Psoas muscle (tissue), 8 donors: Measurements from ENCODE around the gene LPCAT1. TPM values are rescaled to one million over a fixed set of nuclear protein-coding genes. Genes with fewer than 3 reads are reported as not detected.

Experiments
- ATAC-seq, 4 donors: fragments of 200-7000 bp; cut with Tn5 transposase; one replicate each; pipeline ENCODE4 v1.9.1; 2020; ENCODE audit warnings: moderate library complexity in 3 of 4, mild to moderate bottlenecking in 2 of 4
- DNase-seq, 2 donors: peaks; one replicate each; pipeline ENCODE4 v3.0.0-alpha.2; 2020
- H3K27ac ChIP-seq: fragments of 200-600 bp; one replicate; pipeline ENCODE4 v1.8.0; 2022
- H3K27me3 ChIP-seq, 3 donors: fragments of 200-600 bp in 1 of 3; one replicate each; pipeline versions ENCODE4 v1.6.1 to v1.8.0; 2013 to 2022; ENCODE audit warnings: low read length in 2 of 3, mild to moderate bottlenecking in 2 of 3, moderate library complexity in 1 of 3; ENCODE audit not compliant: insufficient read depth in 3 of 3
- H3K36me3 ChIP-seq, 2 donors: fragments of 200-600 bp in 1 of 2; one replicate each; pipeline versions ENCODE4 v1.6.1 to v1.8.0; 2013 to 2022; ENCODE audit warnings: low read depth in 1 of 2, mild to moderate bottlenecking in 1 of 2, moderate library complexity in 1 of 2; ENCODE audit not compliant: insufficient read depth in 1 of 2
- H3K4me1 ChIP-seq: fragments of 200-600 bp; one replicate; pipeline ENCODE4 v1.8.0; 2022
- H3K4me3 ChIP-seq: fragments of 200-600 bp; one replicate; pipeline ENCODE4 v1.8.0; 2022; ENCODE audit warnings: mild to moderate bottlenecking
- H3K9me3 ChIP-seq: fragments of 200-600 bp; one replicate; pipeline ENCODE4 v1.8.0; 2022
- WGBS, 3 donors: extraction: QIAGEN DNeasy Blood & Tissue Kit; methylation state at CpG; one replicate each; pipeline versions ENCODE4 v1.1.6 to v1.1.7; 2013; 5-methylcytosine and 5-hydroxymethylcytosine counted together
- intact Hi-C, 2 donors: fragments of 100-400 bp; cut with DNase I; formaldehyde crosslinking; loops; one replicate each; pipeline versions ENCODE4 v1.11.0 to v1.14.2; 2022
- polyA plus RNA-seq, 3 donors: library from polyadenylated mRNA; stranded (reverse); fragments of 200-250 nt; gene quantifications; one replicate each; pipeline ENCODE4 v1.2.3, GENCODE V29; 2013
- total RNA-seq, 4 donors: library from RNA; stranded (reverse); fragmentation: NEBNext Ultra II Directional in 2 of 4; extraction: Animal tissue kit (Norgen Biotek cat#: 25700) in 2 of 4; gene quantifications; one replicate each; pipeline versions ENCODE4 v1.2.1 to v1.2.4, GENCODE V29; 2021 to 2023
- TF ChIP-seq, protein P1 (sequence below): fragments of 200-600 bp; IDR thresholded peaks from one replicate; pipeline ENCODE4 v1.8.0; 2022; ENCODE audit warnings: antibody characterized with exemption
- donor health status: healthy with polysubstance abuse.
- donor health status: DM: no; HTN: no; CAD: no; lungs with moderate emphysema.
- donor health status: Bipolar disorder and iron deficiency.
- donor health status: healthy.
- donor health status: DM: yes; HTN: yes; CAD: no.
- donor health status: DM: no; HTN: no; CAD: no.
- donor health status: DM: no; HTN: no; CAD: no.
- donor health status: DM: yes; HTN: yes; CAD: no.

LPCAT1 gene
- total and polyA plus RNA-seq, 7 donors: 2.4 to 6.2 (median 4.7) TPM

DNA sequence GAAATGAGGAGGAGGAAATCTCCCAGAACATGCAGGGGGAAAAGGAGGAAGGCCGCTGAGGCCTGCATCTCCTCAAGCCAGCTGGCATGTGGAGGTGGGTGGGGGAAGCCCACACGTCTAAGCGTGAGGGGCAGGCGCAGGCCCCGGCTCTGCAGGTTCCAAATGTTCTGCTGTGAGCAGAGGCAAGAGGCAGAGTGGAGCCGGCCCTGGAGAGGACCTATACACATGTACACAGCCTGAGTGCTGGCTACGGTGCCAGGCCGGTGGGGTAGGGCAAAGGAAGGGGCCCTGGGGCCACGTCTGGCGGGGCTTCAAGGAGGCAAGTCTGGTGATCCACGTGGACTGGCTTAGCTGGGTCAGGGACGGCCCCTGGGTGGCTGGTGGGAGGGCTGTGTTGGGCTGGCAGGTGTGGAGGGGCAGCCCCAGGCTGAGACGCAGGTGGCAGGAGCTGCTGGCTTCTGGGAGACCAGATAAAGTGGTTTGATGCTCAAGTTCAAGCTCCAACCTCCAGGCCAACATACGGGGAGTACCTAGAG lies 26.4 kb downstream of the LPCAT1 start:
- WGBS, 3 donors: 60 to 64% (median 62%) methylated on average over 14 of the region's 14 CpGs
- ATAC-seq (no peak), DNase-seq (no peak)
- Histone ChIP-seq H3K4me3 (no peak overlapping the region), H3K4me1 (peaks cover 11% of the 10 kb centered on the region), H3K9me3 (no peaks in the 10 kb centered on the region), H3K36me3 (no peaks in the 10 kb centered on the region), H3K27ac (no peak overlapping the region), H3K27me3 (no peaks in the 10 kb centered on the region)
- TF ChIP-seq, protein P1, sequence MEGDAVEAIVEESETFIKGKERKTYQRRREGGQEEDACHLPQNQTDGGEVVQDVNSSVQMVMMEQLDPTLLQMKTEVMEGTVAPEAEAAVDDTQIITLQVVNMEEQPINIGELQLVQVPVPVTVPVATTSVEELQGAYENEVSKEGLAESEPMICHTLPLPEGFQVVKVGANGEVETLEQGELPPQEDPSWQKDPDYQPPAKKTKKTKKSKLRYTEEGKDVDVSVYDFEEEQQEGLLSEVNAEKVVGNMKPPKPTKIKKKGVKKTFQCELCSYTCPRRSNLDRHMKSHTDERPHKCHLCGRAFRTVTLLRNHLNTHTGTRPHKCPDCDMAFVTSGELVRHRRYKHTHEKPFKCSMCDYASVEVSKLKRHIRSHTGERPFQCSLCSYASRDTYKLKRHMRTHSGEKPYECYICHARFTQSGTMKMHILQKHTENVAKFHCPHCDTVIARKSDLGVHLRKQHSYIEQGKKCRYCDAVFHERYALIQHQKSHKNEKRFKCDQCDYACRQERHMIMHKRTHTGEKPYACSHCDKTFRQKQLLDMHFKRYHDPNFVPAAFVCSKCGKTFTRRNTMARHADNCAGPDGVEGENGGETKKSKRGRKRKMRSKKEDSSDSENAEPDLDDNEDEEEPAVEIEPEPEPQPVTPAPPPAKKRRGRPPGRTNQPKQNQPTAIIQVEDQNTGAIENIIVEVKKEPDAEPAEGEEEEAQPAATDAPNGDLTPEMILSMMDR: no peak
- intact Hi-C loops: no loop called here

GRCh38 chr5:1495525-1495897 lies 28.2 kb downstream of the LPCAT1 start:
- ATAC-seq (no peak), DNase-seq (no peak)
- intact Hi-C loops: no loop called here
- no peak overlapping the region for H3K27ac ChIP-seq
- H3K4me3 ChIP-seq: no peak overlapping the region
- no peaks in the 10 kb centered on the region for H3K27me3 ChIP-seq
- H3K4me1 ChIP-seq: peaks cover 6% of the 10 kb centered on the region
- peaks cover 0 to 7% of the 10 kb centered on the region in 2 donors for H3K36me3 ChIP-seq
- TF ChIP-seq, protein P1: no peak
- H3K9me3 ChIP-seq: no peaks in the 10 kb centered on the region
- whole genome bisulfite sequencing, 3 donors: 81 to 84% (median 83%) methylated on average over 6 of the region's 6 CpGs

DNA sequence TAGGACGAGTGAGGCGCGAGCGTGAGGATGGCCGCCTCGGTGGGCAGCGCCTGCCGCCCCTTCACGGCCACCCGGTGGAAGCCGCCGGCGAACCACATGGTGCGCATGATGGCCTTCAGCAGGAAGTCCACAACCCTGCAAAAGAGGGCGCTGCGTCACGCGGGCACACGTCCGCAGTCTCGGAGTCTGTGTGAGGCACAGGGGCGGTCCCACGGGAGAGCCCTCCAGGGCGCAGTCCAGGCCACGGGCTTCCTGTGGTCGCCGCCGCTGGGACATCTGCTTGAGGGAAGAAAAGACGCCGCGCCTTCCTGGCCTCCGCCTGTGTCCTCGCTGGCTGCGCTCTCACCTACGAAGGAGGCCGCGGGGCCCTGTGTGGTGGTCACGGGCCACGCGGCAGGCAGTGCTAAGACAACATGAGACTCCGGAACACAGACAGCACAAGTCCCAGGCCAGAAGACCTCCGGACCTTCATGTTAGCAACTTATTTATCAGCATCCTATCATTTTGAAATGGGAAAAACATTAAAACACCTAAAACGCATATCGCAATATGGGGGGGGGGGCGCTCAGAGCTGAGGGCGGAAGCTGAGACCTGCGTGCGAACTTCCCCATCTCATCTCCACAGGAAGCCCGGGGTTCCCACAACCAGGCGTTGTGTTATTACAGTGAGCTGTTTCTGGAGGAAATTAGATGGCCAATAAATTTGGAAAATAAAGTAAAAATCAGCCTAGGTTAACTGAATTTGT lies 28.8 kb downstream of the LPCAT1 start:
- no peak for ATAC-seq
- intact Hi-C loops: no loop called here

DNA sequence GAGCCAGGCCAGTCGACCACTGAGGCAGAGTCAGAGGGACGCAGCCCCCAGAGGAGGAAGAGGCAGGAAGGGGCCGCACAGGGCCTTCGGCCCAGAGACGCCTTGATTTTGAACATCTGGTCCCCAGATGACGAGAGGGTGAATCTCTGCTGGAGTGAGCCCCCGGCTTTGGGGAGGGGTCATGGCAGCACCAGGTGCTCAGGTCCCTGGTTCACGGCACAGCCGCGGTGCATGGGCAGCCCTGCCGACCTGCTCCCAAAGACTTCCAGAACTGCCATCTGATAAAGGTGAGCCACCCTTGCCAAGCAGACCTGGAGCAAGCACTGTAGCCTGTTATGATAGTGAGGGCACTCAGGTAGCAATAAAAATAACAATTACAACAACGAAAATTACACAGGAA lies 29.8 kb downstream of the LPCAT1 start:
- WGBS, 3 donors: 77 to 91% (median 85%) methylated on average over 12 of the region's 12 CpGs

More for the DNA sequence above, 28.8 kb downstream of the LPCAT1 start:
- peak in 1 of 2 donors; percentile 75 for DNase-seq
- Histone ChIP-seq H3K9me3 (no peaks in the 10 kb centered on the region), H3K4me1 (peaks cover under 1% of the 10 kb centered on the region), H3K27ac (no peak overlapping the region), H3K27me3 (no peaks in the 10 kb centered on the region), H3K36me3 (peaks cover 0 to 7% of the 10 kb centered on the region in 2 donors), H3K4me3 (no peak overlapping the region)
- TF ChIP-seq, protein P1: no peak
- 93 to 98% (median 95%) methylated on average over 46 to 50 of the region's 50 CpGs for WGBS, 3 donors

More for the DNA sequence above, 29.8 kb downstream of the LPCAT1 start:
- H3K4me3 ChIP-seq: no peak overlapping the region
- ATAC-seq: no peak
- H3K27ac ChIP-seq: no peak overlapping the region
- TF ChIP-seq, protein P1: no peak
- H3K4me1 ChIP-seq: no peaks in the 10 kb centered on the region
- H3K36me3 ChIP-seq: peaks cover 0 to 12% of the 10 kb centered on the region in 2 donors
- no peaks in the 10 kb centered on the region for H3K9me3 ChIP-seq
- H3K27me3 ChIP-seq: no peaks in the 10 kb centered on the region
- intact Hi-C loops: no loop called here
- no peak for DNase-seq
